Thyroid gland (tissue), 4 donors: ENCODE measurements around the gene EXD3. TPM values are rescaled to one million over a fixed set of nuclear protein-coding genes. Genes with fewer than 3 reads are reported as not detected.

Experiments used
- DNase-seq, 2 donors: peaks; one replicate each; pipeline ENCODE4 v3.0.0-alpha.2; 2019
- H3K27ac ChIP-seq, 3 donors: fragments of 200-600 bp; sonication (generic); 1 replicate in 2 of 3; 2 replicates in 1 of 3; pipeline ENCODE4 v1.5.1; 2016 to 2019; ENCODE audit warnings: mild to moderate bottlenecking in 1 of 3, moderate library complexity in 1 of 3
- H3K27me3 ChIP-seq: fragments of 200-600 bp; sonication (generic); one replicate; pipeline ENCODE4 v1.5.1; 2019
- H3K36me3 ChIP-seq, 2 donors: fragments of 200-600 bp; sonication (generic); one replicate each; pipeline ENCODE4 v1.5.1; 2016 to 2019
- H3K4me1 ChIP-seq, 2 donors: fragments of 200-600 bp; sonication (generic); one replicate each; pipeline ENCODE4 v1.5.1; 2017 to 2019
- H3K4me3 ChIP-seq, 3 donors: fragments of 200-600 bp; sonication (generic); replicated peaks in 1 of 3; 1 replicate in 2 of 3; 2 replicates in 1 of 3; pipeline ENCODE4 v1.5.1; 2016; ENCODE audit warnings: mild to moderate bottlenecking in 1 of 3
- H3K9me3 ChIP-seq: fragments of 200-600 bp; sonication (generic); one replicate; pipeline ENCODE4 v1.5.1; 2017
- POLR2A ChIP-seq, 2 donors: fragments of 450-650 bp; IDR thresholded peaks; one replicate each; pipeline ENCODE4 v1.6.1; 2017; ENCODE audit warnings: antibody characterized with exemption in 2 of 2, mild to moderate bottlenecking in 2 of 2, moderate library complexity in 1 of 2
- whole genome bisulfite sequencing, 2 donors: methylation state at CpG; one replicate each; pipeline ENCODE4 v1.1.5; 2017; 5-methylcytosine and 5-hydroxymethylcytosine counted together
- intact Hi-C: fragments of 100-400 bp; cut with DNase I; formaldehyde crosslinking; loops from one replicate; pipeline ENCODE4 v1.15.1; 2023
- total RNA-seq, 4 donors: library from RNA; depleted of rRNA; stranded (reverse); fragments of >200 nt; gene quantifications; one replicate each; pipeline ENCODE4 v1.2.3, GENCODE V29; 2016
- TF ChIP-seq, protein P1 (sequence below), 6 experiments: fragments of 200-600 bp in 3 of 6; fragments of 450-650 bp in 3 of 6; sonication (generic) in 3 of 6; IDR thresholded peaks; one replicate each; pipeline ENCODE4 v1.5.1; 2016 to 2019; ENCODE audit warnings: antibody characterized with exemption in 6 of 6, mild to moderate bottlenecking in 2 of 6, inconsistent platforms in 1 of 6, moderate library complexity in 1 of 6

Gene EXD3
- total RNA-seq, 4 donors from 2014 or later: 13.0 to 32.0 (median 26.6) TPM

DNA sequence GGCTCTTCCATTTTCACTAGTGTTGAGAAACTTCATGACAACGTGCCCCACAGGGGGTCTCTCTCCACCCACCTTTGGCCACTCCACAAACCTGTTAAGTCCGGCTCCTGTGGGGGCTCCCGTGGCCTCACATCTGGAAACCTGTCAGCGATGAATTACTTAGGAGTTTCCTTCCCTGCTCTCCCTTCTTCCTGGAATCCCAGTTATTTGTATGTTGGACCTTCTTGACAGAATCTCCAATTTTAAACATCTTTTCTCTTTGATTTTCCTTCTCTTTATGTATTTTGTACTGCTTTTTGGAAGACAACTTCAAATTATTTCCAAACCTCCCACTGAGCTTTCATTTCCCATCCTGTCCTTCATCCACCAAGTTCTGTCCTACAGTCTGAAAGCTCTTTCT lies 65.8 kb downstream of the EXD3 start:
- WGBS, 2 donors: 88 to 94% methylated on average over 4 of the region's 4 CpGs
- intact Hi-C loops: no loop called here
- TF ChIP-seq, protein P1, sequence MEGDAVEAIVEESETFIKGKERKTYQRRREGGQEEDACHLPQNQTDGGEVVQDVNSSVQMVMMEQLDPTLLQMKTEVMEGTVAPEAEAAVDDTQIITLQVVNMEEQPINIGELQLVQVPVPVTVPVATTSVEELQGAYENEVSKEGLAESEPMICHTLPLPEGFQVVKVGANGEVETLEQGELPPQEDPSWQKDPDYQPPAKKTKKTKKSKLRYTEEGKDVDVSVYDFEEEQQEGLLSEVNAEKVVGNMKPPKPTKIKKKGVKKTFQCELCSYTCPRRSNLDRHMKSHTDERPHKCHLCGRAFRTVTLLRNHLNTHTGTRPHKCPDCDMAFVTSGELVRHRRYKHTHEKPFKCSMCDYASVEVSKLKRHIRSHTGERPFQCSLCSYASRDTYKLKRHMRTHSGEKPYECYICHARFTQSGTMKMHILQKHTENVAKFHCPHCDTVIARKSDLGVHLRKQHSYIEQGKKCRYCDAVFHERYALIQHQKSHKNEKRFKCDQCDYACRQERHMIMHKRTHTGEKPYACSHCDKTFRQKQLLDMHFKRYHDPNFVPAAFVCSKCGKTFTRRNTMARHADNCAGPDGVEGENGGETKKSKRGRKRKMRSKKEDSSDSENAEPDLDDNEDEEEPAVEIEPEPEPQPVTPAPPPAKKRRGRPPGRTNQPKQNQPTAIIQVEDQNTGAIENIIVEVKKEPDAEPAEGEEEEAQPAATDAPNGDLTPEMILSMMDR (IDR thresholded peaks at IDR 0.05): no peak
- no peak for TF ChIP-seq POLR2A (IDR thresholded peaks at IDR 0.05)
- Histone ChIP-seq H3K4me1 (no peaks in the 10 kb centered on the region), H3K9me3 (no peaks in the 10 kb centered on the region), H3K27ac (no peak overlapping the region), H3K27me3 (no peaks in the 10 kb centered on the region), H3K4me3 (no peak overlapping the region), H3K36me3 (no peaks in the 10 kb centered on the region)
- DNase-seq: no peak

DNA sequence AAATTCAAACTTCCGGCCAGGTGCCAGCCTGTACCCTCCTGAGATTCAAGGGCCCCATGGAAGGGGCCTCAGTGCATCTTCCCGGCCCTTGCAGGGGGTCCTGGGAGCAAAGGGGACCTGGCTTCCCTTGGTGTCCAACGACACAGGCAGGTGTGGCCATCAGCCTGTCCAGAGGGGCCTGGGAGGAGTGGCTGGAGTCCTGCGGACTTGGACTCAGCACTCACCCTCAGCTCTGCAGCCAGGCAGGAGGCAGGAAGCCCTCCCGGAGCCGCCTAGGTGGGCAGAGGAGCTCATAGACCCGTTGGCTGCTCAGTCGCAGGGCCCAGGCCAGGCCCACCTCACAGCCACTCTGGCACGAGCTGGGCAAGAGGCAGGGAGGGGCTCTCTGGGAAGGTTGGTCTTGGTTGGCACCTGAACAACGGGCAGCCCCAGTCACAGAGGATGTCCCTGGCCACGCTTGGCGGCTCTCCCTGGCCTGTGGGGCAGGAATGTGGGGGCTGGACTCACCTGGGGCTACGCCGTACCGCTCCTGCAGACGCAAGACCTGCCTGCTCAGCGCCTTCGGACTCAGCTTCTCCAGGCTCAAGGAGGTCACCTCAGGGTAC lies 67.1 kb downstream of the EXD3 start:
- no peaks in the 10 kb centered on the region for H3K4me1 ChIP-seq
- H3K27me3 ChIP-seq: no peaks in the 10 kb centered on the region
- no peaks in the 10 kb centered on the region for H3K9me3 ChIP-seq
- WGBS, 2 donors: 87 to 91% methylated on average over 5 to 15 of the region's 18 CpGs
- no peaks in the 10 kb centered on the region for H3K36me3 ChIP-seq
- no peak overlapping the region for H3K27ac ChIP-seq
- intact Hi-C loops: no loop called here
- no peak overlapping the region for H3K4me3 ChIP-seq
- TF ChIP-seq POLR2A (IDR thresholded peaks at IDR 0.05): no peak
- TF ChIP-seq, protein P1 (IDR thresholded peaks at IDR 0.05): no peak
- DNase-seq: no peak

DNA sequence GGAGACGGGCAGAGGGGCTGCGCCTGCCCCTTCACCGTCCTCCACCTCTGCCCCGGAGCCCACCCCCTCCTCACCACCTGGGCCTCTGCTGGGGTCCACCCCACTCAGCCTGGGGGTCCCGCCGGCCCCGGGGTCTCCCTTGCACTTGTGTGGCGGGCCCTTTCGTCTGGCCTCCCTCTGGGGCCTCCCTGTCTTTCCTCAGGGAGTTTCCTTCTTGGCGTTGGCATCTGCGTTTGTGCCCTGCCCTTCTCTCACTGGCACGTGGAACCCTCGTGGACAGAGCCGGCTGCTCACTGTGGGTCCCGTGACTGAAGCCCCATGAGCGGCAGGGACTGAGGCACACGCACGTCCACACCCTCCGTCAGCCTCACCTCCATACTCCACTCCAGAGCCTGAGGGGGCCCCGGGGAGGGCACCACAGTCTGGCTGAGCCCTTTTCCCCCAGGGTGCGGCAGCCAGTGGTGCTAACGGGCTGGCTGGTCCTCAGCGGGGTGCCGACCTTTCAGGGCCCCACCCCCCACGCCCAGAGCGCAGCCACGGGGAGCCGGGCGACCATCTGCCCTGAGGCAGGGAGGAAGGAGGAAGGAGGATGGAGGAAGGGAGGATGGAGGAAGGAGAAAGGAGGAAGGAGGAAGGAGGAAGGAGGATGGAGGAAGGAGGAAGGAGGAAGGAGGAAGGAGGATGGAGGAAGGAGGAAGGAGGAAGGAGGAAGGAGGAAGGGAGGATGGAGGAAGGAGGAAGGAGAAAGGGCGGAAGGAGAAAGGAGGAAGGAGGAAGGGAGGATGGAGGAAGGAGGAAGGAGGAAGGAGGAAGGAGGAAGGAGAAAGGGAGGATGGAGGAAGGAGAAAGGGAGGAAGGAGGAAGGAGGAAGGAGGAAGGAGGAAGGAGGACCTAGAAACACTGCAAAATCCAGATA lies 67.9 kb downstream of the EXD3 start:
- no peak for DNase-seq
- Histone ChIP-seq H3K4me1 (no peaks in the 10 kb centered on the region), H3K27ac (no peak overlapping the region), H3K27me3 (no peaks in the 10 kb centered on the region), H3K9me3 (no peaks in the 10 kb centered on the region), H3K36me3 (no peaks in the 10 kb centered on the region), H3K4me3 (no peak overlapping the region)
- intact Hi-C loops: no loop called here
- TF ChIP-seq POLR2A (IDR thresholded peaks at IDR 0.05): no peak
- TF ChIP-seq, protein P1 (IDR thresholded peaks at IDR 0.05): no peak
- whole genome bisulfite sequencing, 2 donors: 84 to 96% methylated on average over 13 to 21 of the region's 30 CpGs

DNA sequence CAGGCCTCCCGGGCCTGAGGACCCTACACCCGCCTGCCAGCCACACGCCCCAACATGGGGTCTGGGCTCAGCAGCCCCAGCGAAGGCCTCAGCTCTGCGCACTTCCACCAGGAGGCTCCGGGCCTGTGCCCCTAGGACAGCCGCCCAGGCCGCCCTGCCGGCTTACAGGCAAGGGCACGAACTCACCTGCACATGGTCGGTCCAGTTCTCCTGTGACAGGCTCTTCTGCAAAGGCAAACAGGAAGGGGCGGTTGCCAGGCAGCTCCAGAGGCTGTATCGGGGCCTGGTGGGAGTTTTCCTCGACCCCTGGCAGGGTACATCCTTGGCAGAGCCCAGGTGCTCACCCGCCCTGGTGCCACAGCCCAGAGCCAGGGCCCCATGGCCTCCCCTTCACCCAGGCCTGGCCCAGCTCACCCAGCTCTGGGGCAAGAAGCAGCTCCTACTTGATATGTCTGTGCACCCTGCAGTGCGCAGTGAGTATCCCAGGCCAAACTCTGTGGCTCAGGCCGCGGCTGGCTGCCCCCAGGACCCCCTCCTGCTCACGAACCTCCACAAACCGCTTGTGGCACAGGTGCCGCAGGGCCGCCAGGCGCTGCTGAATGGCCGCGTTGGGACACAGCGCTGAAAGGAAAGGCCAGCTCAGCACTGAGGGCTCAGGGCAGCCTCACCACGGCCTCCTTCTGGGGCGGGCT lies 68.7 kb downstream of the EXD3 start:
- Histone ChIP-seq H3K4me3 (no peak overlapping the region), H3K4me1 (no peaks in the 10 kb centered on the region), H3K36me3 (no peaks in the 10 kb centered on the region), H3K27me3 (no peaks in the 10 kb centered on the region), H3K9me3 (no peaks in the 10 kb centered on the region), H3K27ac (no peak overlapping the region)
- TF ChIP-seq, protein P1 (IDR thresholded peaks at IDR 0.05): no peak
- no peak for TF ChIP-seq POLR2A (IDR thresholded peaks at IDR 0.05)
- WGBS, 2 donors: 86 to 87% methylated on average over 11 to 12 of the region's 28 CpGs
- intact Hi-C loops: no loop called here
- DNase-seq: no peak
